ENCODE results near the gene HILPDA.

GRCh38 chr7:128497405-128497804 is 41.7 kb downstream of the HILPDA start:
- TF ChIP-seq CTCF (conservative IDR thresholded peaks at IDR 0.05 in 1 of 2, IDR thresholded peaks at IDR 0.05 in 1 of 2; ENCODE audit: extremely low read depth in 1 of 2, insufficient read depth in 1 of 2, low read depth in 1 of 2, low read length in 2 of 2) (no peak), EZH2 (IDR thresholded peaks at IDR 0.05; ENCODE audit: borderline replicate concordance, low read length) (no peak)

Data from mammary epithelial cell (primary cell).